PFSK-1 (cell line): Measurements from ENCODE around the gene GMCL1.

Experiments used
- FOXP2 ChIP-seq: optimal IDR thresholded peaks from 2 replicates; pipeline ENCODE3; 2011; ENCODE audit warnings: borderline replicate concordance, control low read depth, inconsistent platforms; ENCODE audit not compliant: insufficient read depth; ENCODE audit errors: extremely low read length, extremely low read depth
- POLR2AphosphoS5 ChIP-seq: IDR thresholded peaks from 2 replicates; pipeline ENCODE4 v1.6.1; 2012; ENCODE audit warnings: low read depth, mild to moderate bottlenecking, control low read depth, low read length, moderate library complexity
- SIN3A ChIP-seq: IDR thresholded peaks from 2 replicates; pipeline ENCODE4 v1.6.1; 2012; ENCODE audit warnings: mild to moderate bottlenecking, low read length, moderate library complexity, borderline replicate concordance; ENCODE audit not compliant: insufficient read depth
- TAF1 ChIP-seq: IDR thresholded peaks from 2 replicates; pipeline ENCODE4 v1.6.1; 2012; ENCODE audit warnings: low read length, control low read depth, borderline replicate concordance; ENCODE audit not compliant: insufficient read depth
- TF ChIP-seq, protein P1 (sequence below), 2 experiments: IDR thresholded peaks; 2 replicates each; pipeline versions ENCODE4 v1.6.1 to v1.8.0; 2011 to 2012; ENCODE audit warnings: low read depth in 2 of 2, low read length in 2 of 2, control low read depth in 1 of 2, inconsistent platforms in 1 of 2, mild to moderate bottlenecking in 1 of 2, moderate library complexity in 1 of 2; ENCODE audit not compliant: insufficient read depth in 1 of 2

DNA sequence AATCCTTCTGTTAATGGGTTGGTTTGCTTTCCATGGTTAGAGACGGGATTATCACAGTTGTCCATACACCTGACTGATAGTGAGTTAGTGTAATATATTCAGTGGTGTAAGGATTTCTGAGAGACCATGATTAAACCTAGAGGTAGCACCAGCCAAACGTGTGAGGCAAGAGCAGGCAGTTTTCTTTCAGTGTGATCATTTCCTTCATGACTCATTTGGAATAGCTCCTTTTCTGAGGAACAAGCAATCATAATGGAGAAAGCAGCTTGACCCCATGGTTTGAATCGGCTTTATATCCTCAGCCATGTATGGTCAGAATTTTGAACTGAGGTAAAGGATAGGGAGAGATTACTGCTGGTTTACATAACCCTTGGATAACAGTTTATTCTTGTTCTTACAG, 88.4 kb downstream of the GMCL1 start:
- TF ChIP-seq, protein P1, sequence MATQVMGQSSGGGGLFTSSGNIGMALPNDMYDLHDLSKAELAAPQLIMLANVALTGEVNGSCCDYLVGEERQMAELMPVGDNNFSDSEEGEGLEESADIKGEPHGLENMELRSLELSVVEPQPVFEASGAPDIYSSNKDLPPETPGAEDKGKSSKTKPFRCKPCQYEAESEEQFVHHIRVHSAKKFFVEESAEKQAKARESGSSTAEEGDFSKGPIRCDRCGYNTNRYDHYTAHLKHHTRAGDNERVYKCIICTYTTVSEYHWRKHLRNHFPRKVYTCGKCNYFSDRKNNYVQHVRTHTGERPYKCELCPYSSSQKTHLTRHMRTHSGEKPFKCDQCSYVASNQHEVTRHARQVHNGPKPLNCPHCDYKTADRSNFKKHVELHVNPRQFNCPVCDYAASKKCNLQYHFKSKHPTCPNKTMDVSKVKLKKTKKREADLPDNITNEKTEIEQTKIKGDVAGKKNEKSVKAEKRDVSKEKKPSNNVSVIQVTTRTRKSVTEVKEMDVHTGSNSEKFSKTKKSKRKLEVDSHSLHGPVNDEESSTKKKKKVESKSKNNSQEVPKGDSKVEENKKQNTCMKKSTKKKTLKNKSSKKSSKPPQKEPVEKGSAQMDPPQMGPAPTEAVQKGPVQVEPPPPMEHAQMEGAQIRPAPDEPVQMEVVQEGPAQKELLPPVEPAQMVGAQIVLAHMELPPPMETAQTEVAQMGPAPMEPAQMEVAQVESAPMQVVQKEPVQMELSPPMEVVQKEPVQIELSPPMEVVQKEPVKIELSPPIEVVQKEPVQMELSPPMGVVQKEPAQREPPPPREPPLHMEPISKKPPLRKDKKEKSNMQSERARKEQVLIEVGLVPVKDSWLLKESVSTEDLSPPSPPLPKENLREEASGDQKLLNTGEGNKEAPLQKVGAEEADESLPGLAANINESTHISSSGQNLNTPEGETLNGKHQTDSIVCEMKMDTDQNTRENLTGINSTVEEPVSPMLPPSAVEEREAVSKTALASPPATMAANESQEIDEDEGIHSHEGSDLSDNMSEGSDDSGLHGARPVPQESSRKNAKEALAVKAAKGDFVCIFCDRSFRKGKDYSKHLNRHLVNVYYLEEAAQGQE (IDR thresholded peaks at IDR 0.05; ENCODE audit: insufficient read depth in 1 of 2, low read depth in 2 of 2, low read length in 2 of 2), result no peak
- no peak for TF ChIP-seq POLR2AphosphoS5
- no peak for TF ChIP-seq TAF1
- no peak for TF ChIP-seq SIN3A
- TF ChIP-seq FOXP2, result no peak
